ENCODE results near the gene SNURF.
"Not testable (repeated sequence)": the region's sequence is repeated elsewhere in the genome, so short reads cannot be mapped to it uniquely, and the experiment has no call there.

SNURF gene, protein sequence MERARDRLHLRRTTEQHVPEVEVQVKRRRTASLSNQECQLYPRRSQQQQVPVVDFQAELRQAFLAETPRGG
- 0.57 to 1.6 reads per million in 2 donors for total RNA-seq

DNA sequence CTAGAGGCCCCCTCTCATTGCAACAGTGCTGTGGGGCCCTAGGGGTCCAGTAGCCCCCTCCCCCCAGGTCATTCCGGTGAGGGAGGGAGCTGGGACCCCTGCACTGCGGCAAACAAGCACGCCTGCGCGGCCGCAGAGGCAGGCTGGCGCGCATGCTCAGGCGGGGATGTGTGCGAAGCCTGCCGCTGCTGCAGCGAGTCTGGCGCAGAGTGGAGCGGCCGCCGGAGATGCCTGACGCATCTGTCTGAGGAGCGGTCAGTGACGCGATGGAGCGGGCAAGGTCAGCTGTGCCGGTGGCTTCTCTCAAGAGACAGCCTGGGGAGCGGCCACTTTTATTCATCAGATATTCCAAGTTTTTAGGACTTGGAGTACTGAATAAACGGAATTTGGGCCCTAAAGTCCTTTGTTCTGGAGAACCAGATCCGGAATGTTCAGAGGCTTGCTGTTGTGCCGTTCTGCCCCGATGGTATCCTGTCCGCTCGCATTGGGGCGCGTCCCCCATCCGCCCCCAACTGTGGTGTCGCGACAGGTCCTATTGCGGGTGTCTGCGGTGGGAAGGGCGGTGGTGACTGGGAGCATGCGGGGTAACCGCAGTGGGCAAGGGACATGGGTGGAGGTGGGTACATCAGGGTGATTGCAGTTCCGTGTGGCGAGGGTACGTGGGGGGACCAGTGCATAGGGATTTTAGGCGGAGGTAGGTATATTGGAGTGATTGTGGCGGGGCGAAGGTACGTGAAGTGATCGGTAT is at the start of gene SNURF, which contains the start of gene SNRPN:
Gene SNURF (plus strand): TSS at position 205 of the 748 bp plus-strand sequence. CDS start 62 bp downstream, at position 267.
Gene SNRPN (plus strand): TSS at position 205 of the 748 bp plus-strand sequence. CDS start 19,467 bp downstream, outside the sequence.
- peak; percentile 55 for DNase-seq

DNA sequence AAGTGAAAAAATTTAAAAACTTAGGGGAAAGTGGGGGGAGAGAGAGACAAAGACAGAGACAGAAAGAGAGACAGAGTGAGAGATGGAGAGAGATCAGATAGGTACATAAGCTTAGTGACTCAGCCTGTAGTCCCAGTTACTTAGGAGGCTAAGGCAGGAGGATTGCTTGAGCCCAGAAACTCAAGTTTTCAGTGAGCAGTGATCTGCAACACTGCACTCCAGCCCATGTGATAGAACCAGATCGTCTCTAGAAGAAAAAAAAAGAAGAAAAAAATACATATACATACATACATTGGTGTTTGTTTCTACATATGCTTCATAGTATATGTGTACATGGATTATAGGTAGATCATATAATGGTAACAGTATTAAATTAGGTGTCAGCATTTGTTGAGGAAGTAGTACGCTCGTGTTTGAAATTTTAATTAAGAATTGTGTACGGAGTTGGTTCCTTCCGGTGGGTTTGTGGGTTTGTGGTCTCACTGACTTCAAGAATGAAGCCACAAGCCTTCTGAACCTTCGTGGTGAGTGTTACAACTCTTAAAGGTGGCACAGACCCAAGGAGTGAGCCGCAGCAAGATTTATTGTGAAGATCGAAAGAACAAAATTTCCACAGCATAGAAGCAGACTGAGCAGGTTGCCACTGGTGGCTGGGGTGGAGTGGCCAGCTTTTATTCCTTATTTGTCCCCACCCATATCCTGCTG is 38.3 kb upstream of the SNURF start:
- no peak for DNase-seq

DNA sequence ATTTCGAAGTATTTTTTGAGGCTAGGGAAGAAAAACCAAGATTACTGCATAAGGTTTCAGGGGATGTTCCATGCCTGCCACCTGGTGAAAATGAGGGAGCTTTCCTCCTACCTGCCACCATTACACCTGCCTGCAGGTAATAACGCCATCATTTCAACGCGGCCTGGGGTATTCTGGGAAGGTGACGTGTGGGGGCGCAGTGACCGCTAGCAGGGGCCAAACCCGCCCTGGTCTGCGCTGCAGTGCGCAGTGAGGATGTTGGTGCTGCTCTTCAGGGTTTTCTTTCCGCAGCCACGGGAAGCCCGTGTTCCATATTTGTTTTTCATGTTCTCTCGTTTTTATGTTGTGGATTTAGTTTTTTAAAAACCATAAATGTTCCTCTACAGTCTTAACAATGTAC is 37.4 kb upstream of the SNURF start:
- DNase-seq: no peak

DNA sequence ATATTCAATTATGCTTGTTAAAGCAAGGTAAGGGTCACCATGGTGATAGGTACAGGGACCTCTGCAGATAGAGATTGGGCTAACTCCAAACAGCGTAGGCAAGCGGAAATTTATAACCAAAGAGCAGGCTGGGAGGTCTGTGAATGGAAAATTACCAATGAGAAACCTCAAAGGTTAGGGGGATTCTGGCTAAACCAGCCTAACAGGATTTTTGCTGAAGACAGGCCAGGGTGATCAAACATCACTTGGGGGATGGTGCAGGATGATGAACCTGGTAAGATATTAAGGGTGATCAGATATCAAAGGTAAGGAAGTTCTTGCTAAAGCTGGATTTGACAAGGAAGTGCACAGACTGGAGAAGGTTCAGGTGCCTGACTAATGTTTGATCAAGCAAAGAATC is 35.3 kb upstream of the SNURF start:
- DNase-seq: no peak

DNA sequence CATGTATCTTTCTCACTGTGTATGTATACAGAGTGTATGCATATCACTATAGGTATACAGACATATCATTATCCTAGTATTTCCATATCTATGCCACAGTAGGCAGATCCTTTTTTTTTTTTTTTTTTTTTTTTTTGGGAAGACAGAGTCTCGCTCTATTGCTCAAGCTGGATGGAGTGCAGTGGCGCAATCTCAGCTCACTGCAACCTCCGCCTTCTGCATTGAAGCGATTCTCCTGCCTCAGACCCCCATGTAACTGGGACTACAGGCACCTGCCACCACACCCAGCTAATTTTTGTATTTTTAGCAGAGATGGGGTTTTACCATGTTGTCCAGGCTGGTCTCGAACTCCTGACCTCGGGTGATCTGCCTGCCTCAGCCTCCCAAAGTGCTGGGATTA is 32.0 kb upstream of the SNURF start:
- DNase-seq: not testable (repeated sequence)

DNA sequence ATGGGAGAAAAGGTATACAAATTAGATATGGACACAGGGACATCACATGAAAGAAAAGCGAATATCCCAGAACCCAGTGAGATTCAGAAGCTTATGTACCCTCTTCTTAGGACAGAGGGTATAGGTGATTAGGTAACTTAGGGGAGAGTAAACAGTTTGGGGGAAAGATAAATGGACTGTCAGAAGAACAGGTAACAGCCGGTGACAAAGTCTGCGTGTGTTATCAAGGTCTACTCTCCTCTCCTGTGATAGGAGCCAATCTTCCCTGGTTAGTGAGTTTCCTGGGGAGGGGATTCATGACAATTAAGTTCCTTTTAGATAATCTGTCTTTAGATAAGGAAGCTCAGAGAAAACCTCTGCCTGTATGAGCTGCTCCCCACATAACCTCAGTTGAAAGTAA is 30.6 kb upstream of the SNURF start:
- no peak for DNase-seq

DNA sequence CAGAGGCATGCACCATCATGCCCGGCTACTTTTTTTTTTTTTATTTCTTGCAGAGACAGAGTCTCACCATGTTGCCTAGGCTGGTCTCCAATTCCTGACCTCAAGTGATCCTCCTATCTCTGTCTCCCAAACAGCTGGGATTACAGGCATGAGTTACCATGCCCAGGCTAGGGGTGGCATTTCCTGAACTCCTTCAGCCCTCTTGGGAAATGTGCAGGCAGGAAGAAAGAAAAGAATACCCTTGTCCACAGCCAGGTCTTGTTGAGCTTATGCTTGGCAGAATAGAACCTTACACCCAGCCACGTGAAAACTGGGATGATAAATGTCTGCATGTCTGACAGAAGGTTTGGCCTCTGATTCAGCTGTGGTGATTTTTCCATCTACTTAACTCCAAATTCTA is 30.2 kb upstream of the SNURF start:
- DNase-seq: no peak

DNA sequence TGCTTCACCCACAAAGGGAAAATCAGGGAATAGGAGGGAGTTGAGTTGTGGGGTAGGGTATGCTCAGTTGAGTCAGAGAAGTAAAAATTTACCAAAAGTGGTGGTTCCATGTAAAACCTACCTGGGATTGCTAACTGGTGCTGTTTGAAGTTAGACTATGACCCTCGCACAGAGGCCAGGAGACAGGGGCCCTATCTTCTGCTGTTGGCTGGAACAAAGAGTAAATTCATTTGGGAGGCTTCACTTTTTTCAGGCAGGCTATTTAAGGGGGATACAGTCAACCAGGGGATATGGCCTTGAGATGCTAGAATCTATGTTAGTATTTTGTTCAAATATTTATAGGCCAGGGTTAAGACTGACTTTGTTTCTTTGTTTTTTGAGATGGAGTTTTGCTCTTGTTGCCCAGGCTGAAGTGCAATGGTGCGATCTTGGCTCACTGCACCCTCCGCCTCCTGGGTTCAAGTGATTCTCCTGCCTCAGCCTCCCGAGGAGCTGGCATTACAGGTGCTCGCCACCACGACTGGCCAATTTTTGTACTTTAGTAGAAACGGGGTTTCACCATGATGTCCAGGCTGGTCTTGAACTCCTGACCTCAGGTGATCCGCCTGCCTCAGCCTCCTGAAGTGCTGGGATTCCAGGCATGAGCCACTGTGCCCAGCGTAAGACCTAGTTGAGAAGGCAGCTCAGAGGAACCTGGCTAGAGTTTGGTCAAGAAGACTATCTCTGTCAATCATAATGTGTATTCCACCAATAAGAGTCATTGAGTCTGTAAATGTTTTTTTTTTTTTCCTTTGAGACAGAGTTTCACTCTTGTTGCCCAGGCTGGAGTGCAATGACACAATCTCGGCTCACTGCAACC is 22.7 kb upstream of the SNURF start:
- DNase-seq: not testable (repeated sequence)

DNA sequence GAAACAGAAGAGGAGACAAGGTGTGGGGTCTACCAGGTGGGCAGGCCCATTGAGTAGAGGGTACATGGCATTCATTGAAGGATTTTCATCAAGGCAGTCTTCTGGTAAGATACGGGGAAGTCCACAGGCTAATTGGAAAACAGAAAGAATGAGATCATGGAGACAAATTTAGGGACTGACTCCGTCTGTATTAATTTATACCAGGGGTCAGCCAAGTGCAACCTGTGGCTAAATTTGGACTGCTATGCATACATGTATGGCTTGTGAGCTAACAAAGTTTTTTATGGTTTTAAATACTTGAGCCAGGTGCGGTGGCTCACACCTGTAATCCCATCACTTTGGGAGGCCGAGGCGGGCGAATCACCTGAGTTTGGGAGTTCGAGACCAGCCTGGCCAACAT is 21.1 kb upstream of the SNURF start:
- DNase-seq: no peak

DNA sequence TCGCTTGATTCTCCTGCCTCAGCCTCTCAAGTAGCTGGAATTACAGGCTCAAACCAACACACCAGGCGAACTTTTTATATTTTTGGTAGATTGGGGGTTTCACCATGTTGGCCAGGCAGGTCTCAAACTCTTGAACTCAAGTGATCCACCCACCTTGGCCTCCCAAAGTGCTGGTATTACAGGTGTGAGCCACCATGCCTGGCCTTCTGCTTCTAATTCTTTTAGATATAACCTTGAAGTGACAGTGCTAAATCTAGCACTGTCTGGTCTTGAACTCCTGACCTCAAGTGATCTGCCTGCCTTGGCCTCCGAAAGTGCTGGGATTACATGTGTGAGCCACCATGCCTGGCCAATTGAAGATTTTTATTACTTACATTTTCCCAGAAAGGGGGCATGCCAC is 16.6 kb upstream of the SNURF start:
- not testable (repeated sequence) for DNase-seq

DNA sequence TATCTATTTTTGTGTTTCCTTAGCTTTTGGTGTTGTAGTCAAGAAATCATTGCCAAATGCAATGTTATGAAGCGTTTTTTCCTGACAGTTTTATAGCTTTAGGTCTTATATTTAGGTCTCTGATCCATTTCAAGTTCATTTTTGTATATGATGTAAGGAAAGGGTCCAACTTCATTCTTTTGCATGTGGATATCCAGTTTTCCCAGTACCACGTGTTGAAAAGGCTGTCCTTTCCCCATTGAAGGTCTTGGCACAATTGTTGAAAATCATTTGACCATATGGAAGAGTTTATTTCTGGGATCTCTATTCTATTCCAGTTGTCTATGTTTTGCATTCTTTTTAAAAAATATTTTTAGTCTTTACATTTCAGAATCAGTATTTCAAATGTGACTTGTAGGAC is 14.6 kb upstream of the SNURF start:
- DNase-seq: no peak

DNA sequence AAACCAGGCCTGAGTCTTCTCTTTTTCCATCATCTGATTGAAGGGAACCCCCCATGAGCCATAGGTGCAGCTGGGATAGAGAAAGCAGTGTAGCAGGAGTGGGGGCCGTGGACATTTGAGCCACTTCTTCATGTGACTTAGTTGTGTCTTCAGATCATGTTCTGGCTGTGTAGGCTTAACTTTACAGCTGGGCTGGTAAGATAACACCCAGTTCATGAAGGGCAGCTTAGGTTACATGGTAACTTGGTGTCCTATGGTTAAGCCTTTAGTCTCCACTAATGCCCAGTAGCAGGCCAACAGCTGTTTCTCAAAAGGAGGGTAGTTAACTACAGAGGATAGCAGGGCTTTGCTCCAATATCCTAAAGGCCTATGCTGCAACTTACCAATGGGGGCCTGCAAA is 11.4 kb upstream of the SNURF start:
- DNase-seq: no peak

DNA sequence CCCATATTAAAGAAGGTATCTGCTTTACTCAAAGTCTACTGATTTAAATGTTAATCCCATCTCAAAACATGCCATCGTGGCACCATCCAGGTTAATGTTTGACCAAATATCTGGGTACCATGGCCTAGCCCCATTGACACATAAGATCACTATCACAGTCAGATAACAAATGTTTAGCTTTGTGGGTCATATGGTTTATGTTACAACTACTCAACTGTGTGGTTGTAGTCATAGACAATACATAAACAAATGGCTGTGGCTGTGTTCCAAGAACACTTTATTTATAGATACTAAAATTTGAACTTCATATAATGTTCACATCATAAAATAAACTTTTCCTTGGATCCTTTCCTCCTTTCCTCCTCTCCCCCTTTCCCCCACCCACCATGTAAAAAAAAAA is 9.8 kb upstream of the SNURF start:
- no peak for DNase-seq

DNA sequence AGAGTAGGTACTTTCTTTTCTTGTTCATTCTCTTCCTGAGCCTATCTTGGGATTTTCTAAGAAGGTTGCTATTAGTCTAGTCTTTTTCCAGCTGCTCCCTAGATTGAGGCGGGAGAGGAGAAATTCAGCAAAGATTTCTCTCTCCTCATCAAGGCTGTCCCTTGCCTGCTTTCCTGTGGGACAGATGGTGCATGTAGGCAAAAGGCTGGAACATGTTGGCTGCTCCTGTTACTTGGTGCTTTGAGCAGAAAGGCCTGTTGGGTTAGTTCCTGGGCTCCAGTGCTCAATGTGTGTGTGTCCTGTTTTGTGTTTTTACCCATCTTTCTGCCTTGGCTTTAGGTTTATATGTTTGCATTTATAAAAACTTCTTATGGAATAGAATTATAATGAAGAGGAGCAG is 9.1 kb upstream of the SNURF start:
- DNase-seq: no peak

DNA sequence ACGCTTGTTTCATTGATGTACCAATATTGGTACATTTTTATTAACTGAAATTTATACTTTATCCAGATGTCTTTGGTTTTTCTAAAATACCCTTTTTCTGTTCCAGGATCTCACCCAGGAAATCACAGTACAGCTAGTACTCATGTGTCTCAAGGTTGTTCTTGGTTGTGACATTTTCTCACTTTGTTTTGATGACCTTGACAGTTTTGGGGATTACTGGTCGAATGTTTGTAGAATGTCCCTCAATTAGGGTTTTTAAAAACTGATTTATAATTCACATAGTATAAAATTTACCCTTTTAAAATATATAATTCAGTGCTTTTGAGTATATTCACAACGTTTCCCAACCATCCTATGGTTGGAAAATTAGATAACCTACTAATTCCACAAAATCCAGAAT is 6.3 kb upstream of the SNURF start:
- DNase-seq: no peak

DNA sequence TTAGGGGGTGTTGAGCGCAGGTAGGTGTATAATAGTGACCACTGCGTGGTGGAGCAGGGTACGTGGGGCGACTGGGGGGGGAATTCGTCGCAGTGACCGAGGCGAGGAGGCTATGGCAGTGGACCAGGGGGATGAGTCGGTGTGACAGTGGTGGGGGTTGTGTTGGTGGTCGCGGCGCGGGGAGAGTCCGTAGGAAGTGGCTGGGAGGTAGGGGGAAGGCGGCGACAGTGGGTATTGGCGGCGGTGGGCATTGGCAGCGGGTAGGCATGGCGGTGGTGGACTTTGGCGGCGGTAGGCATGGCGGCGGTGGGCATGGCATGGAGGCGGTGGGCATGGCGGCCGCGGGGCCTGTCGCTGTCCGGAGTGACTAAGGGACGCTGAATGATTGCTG is 739 bp downstream of the SNURF start:
- peak; percentile 31 for DNase-seq

DNA sequence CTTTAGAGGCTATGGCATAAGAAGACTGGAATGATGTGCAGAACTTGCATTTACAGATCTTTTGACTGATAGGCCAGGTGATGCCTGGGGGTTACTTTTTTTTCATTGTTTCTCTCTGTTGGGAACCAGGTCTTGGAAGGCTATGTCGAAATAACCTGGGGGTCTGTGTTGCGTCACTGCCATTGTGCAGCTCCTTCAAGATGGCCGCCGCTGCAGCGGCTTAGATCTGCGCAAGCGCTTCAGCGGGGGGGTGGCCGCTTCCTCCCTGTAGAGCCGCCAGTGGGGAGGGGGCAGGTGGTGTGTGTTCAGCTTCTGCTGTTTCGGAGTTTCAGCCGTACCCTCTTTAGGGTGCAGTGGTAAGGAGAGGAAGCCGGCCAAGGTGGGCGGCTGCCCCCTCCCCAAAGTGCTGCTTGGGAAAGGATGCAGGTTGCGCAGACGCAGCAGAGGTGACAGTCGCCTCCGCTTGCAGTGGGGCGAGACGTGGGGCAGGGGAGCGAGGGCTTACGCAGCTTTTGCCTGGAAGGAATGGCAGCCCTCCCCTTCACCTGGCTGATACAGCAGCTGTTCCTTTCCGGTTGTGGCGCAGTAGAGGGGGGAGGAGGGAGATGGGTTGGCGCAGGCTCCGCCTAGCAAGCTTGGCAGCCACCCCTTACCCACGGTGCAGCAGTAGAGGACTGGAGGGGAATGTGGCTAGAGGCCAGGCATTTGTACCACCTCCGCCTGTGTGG is 1.5 kb downstream of the SNURF start:
- peak; percentile 30 for DNase-seq

DNA sequence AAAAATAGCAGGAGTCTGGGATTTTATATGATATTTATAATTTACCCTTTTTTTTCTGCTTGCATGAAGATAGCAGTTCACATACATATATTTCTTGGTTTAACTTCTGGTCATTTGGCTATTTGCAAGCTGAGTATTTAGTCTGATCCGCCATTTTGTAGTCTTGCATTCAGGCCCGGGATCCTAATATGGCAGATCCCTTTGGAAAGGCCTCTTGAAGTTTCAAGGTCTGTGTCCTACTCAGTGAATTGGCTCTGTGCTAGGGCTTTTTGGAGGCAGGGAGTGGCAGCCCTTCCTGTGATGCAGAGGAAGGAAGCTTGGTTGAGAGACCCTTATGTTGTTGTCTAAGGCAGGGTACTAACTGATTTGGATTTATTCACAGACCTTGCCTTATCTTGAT is 2.9 kb downstream of the SNURF start:
- no peak for DNase-seq

DNA sequence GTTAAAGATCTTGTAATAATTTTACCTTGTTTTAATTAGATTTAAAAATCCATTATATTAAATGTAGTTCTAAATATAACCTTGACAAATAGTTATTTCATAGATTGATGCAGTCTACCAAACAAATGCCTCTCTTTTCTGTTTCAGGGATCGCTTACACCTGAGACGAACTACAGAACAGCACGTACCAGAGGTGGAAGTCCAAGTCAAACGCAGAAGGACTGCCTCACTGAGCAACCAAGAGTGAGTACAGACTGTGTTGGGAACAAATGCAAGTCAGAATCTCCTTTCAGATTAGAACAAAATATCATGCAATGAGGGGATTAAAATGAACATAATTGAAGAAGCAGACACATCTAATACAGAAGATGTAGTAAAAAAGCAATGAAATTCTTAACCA is 7.2 kb downstream of the SNURF start:
- no peak for DNase-seq

DNA sequence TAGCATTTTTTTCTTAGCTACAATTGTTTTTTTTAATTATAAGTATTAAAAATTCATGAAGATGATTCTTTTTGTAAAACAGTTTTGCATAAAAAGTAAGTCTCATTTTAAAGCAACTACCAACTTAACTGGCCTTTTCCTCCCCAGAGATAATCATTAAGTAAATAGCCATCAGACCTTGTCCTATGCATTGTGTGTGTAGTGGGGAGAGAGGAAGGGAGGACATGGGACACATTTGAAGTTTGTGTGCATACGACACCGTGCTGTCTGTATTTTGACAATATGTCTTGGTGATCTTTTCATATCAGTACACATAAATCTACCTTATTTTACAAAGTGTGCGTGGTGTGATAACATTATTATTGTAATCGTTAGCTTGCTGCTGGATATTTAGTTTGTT is 8.1 kb downstream of the SNURF start:
- no peak for DNase-seq

DNA sequence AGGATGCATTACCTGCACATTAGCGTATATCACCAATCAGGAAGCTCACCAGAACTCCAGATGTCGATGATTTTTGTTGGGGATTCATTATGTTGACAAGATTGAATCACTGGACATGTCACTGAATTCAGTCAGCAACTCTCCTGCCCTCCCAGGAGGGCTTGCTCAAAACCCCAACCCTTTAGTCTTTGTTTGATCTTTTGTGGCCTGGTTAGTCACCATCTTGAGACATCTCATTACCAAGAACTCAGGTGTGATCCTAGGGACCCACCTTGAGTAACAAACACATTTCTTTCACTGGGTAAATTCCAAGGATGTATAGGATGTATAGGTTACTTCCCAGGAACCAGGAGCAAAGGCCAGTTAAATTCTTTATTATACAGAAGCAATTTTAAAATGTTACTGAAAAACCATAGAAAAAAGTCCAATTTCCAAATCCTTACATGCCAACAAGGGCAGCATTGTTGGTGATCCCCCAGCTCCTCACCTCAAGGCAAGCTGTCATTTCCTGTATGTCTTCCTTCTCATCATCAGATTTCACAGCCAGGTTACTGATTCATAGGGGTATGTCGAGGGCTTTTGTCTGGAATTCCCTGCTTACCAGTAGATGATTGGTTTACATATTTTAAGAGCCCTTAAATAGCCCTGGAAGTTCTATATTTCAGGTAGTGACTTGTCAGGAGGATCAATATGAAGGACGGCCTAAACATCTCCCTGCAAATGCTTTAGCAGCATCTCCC is 11.7 kb downstream of the SNURF start:
- DNase-seq: no peak

DNA sequence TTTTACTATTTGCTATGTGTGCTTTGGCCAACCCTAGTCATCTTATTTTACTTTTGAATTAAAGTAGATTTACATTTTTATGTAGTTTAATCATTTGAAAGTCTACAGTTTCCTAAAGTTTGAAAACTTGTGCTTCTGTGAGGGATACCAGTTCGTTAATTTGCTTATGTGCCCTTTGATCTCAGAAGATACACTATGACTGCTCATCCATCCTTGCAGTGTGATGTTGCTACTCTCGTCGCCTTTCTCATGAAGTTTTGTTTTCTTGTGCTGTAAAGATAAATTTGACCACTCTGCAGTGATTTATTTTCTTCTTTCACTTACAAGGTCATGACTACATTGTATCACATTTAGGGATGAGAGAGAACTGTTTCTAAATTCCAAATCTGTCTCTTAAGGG is 16.3 kb downstream of the SNURF start:
- no peak for DNase-seq
